ENCODE data around the gene MOSPD3. TPM values are rescaled to one million over a fixed set of nuclear protein-coding genes. Genes with fewer than 3 reads are reported as not detected.

MOSPD3 gene
- total RNA-seq, 4 donors from 2014 or later = 13.5 to 39.6 (median 18.4) TPM

- H3K27ac ChIP-seq = no peak overlapping the region
- H3K4me1 ChIP-seq = peaks cover 8 to 25% (median 20%) of the 10 kb centered on the region in 4 donors
- WGBS, 2 donors (ENCODE audit: low coverage in 1 of 2) = 94% methylated on average over 10 of the region's 11 CpGs; no CpG with 5 or more reads in 1 of the 2 donors
- in situ Hi-C loops (cut with MboI; ENCODE audit: low pct_ligation_motif_present in 1 of 4, low pct_unique_long_range_greater_than_20kb in 1 of 4, low sequenced_read_pairs in 3 of 4) (no loop called here), intact Hi-C loops (cut with DNase I; ENCODE audit: low total_unique reads) (loop anchor here (5.0 kb wide), 1 partner anchor 127 kb away; the partner anchor contains the start of gene GIGYF1)
- no peaks in the 10 kb centered on the region for H3K27me3 ChIP-seq
- H3K4me3 ChIP-seq = no peak overlapping the region
- no peak for TF ChIP-seq POLR2AphosphoS5 (IDR thresholded peaks at IDR 0.05)
- TF ChIP-seq POLR2A (IDR thresholded peaks at IDR 0.05) = no peak
- no peak for TF ChIP-seq EP300 (IDR thresholded peaks at IDR 0.05; ENCODE audit: low read depth)
- no peak for TF ChIP-seq CTCF (IDR thresholded peaks at IDR 0.05)
- peaks cover 0 to 13% (median 0%) of the 10 kb centered on the region in 4 donors for H3K36me3 ChIP-seq
- H3K9me3 ChIP-seq = no peaks in the 10 kb centered on the region
- DNase-seq = no peak
Measured at GRCh38 chr7:100565133-100565571, 47.2 kb upstream of the MOSPD3 start.

DNA sequence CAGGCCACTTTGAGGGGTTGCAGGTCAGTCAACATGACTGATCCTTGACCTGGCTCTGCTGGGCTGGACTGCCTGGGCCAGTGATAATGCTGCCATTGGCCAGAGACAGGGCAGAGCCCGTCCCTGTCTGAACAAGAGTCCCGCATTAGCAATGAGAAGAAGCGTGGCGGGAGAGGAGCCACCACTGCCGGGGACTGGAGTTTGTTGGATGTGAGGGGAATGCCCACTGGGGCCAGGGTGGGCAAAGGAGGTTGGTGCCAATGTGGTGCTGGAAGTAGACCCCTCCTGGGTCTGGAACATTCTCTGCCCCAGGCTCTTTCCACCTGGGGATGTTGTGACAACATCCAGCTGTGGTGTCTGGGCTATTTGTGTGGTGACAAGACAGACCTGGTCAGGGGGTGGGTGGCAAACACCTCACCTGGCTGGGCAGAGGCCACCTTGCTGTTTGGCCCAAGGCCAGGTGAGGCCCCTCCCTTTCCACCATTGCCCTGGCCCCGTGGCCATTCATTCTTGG is 46.3 kb upstream of the MOSPD3 start:
- intact Hi-C loops (cut with DNase I; ENCODE audit: low total_unique reads) (loop anchor here (5.0 kb wide), 1 partner anchor 126 kb away; the partner anchor contains the start of gene GIGYF1), in situ Hi-C loops (cut with MboI; ENCODE audit: low pct_ligation_motif_present in 1 of 4, low pct_unique_long_range_greater_than_20kb in 1 of 4, low sequenced_read_pairs in 3 of 4) (no loop called here)
- WGBS, 2 donors (ENCODE audit: low coverage in 1 of 2) = 89% methylated on average over 6 of the region's 6 CpGs; no CpG with 5 or more reads in 1 of the 2 donors
- H3K36me3 ChIP-seq = peaks cover 0 to 13% (median 0%) of the 10 kb centered on the region in 4 donors
- no peak overlapping the region for H3K4me3 ChIP-seq
- peaks cover 12 to 35% (median 26%) of the 10 kb centered on the region in 4 donors for H3K4me1 ChIP-seq
- no peak for DNase-seq
- H3K27me3 ChIP-seq = peaks cover 4% of the 10 kb centered on the region
- H3K9me3 ChIP-seq = no peaks in the 10 kb centered on the region
- TF ChIP-seq POLR2AphosphoS5 (IDR thresholded peaks at IDR 0.05) (peak in 2 of 3 donors; percentile 9 to 15), POLR2A (IDR thresholded peaks at IDR 0.05) (no peak)
- no peak overlapping the region for H3K27ac ChIP-seq

GRCh38 chr7:100567031-100567730 is 45.2 kb upstream of the MOSPD3 start:
- in situ Hi-C loops (cut with MboI; ENCODE audit: low pct_ligation_motif_present in 1 of 4, low pct_unique_long_range_greater_than_20kb in 1 of 4, low sequenced_read_pairs in 3 of 4) (no loop called here), intact Hi-C loops (cut with DNase I; ENCODE audit: low total_unique reads) (loop anchor here (5.0 kb wide), 1 partner anchor 125 kb away; the partner anchor contains the start of gene GIGYF1)
- Histone ChIP-seq H3K27ac (peak overlapping the region in 1 of 4 donors; percentile 37), H3K9me3 (no peaks in the 10 kb centered on the region), H3K36me3 (peaks cover 0 to 8% (median 0%) of the 10 kb centered on the region in 4 donors), H3K27me3 (peaks cover 8% of the 10 kb centered on the region), H3K4me1 (peaks cover 12 to 35% (median 27%) of the 10 kb centered on the region in 4 donors), H3K4me3 (no peak overlapping the region)
- TF ChIP-seq POLR2AphosphoS5 (IDR thresholded peaks at IDR 0.05) = no peak
- TF ChIP-seq POLR2A (IDR thresholded peaks at IDR 0.05) = no peak
- no peak for TF ChIP-seq EP300 (IDR thresholded peaks at IDR 0.05; ENCODE audit: low read depth)
- no peak for TF ChIP-seq CTCF (IDR thresholded peaks at IDR 0.05)
- WGBS, 2 donors (ENCODE audit: low coverage in 1 of 2) = 79% methylated on average over 12 of the region's 12 CpGs; no CpG with 5 or more reads in 1 of the 2 donors
- no peak for DNase-seq

DNA sequence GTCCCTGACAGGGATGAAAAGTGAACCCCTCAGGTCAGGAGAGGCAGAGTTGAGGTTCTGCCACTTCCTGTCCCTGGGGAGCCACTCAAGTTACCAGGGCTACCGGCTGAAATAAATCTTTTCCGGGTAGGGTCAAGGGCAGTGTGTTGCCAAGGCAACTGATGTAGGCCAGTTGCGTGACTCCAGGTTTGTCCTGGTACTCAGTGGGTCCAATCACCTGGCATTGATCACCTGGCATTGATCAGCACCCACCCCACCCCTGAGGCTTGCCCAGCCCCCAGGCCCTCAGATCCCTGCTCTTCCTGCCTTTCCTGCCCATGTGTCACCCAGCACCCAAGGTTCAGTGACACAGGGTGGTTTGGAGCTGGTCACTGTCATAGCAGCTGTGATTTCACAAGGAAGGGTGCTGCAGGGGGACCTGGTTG is 44.6 kb upstream of the MOSPD3 start:
- peaks cover 8% of the 10 kb centered on the region for H3K27me3 ChIP-seq
- WGBS, 2 donors (ENCODE audit: low coverage in 1 of 2) = 62% methylated on average over 3 of the region's 3 CpGs; no CpG with 5 or more reads in 1 of the 2 donors
- peak overlapping the region in 1 of 4 donors; percentile 37 for H3K27ac ChIP-seq
- in situ Hi-C loops (cut with MboI; ENCODE audit: low pct_ligation_motif_present in 1 of 4, low pct_unique_long_range_greater_than_20kb in 1 of 4, low sequenced_read_pairs in 3 of 4) = no loop called here
- no peak for DNase-seq
- no peaks in the 10 kb centered on the region for H3K9me3 ChIP-seq
- H3K36me3 ChIP-seq = peaks cover 0 to 3% (median 0%) of the 10 kb centered on the region in 4 donors
- intact Hi-C loops (cut with DNase I; ENCODE audit: low total_unique reads) = loop anchor here (5.0 kb wide), 1 partner anchor 125 kb away; the partner anchor contains the start of gene GIGYF1
- H3K4me1 ChIP-seq = peaks cover 12 to 35% (median 27%) of the 10 kb centered on the region in 4 donors
- no peak for TF ChIP-seq CTCF (IDR thresholded peaks at IDR 0.05)
- TF ChIP-seq POLR2AphosphoS5 (IDR thresholded peaks at IDR 0.05) = no peak
- TF ChIP-seq POLR2A (IDR thresholded peaks at IDR 0.05) = no peak
- no peak for TF ChIP-seq EP300 (IDR thresholded peaks at IDR 0.05; ENCODE audit: low read depth)
- H3K4me3 ChIP-seq = no peak overlapping the region
